Endodermal cell (in vitro differentiated cells): ENCODE data around the gene C1orf105. TPM values are rescaled to one million over a fixed set of nuclear protein-coding genes. Genes with fewer than 3 reads are reported as not detected.
A peak's percentile ranks its signal among the peaks of the same experiment; 100 is the strongest.
"Not testable (repeated sequence)": the region's sequence is repeated elsewhere in the genome, so short reads cannot be mapped to it uniquely, and the experiment has no call there.

ENCODE experiments used
- DNase-seq: peaks from one replicate; pipeline ENCODE4 v3.0.0-alpha.2; 2017
- H3K27ac ChIP-seq: 2 replicates; pipeline ENCODE4 v1.5.1; 2013; ENCODE audit warnings: mild to moderate bottlenecking, low read depth, low read length, moderate library complexity
- H3K27me3 ChIP-seq: 2 replicates; pipeline ENCODE4 v1.6.1; 2013; ENCODE audit warnings: mild to moderate bottlenecking, low read length, moderate library complexity; ENCODE audit not compliant: insufficient read depth, control insufficient read depth, poor library complexity, severe bottlenecking
- H3K36me3 ChIP-seq: 2 replicates; pipeline ENCODE4 v1.7.0; 2013; ENCODE audit warnings: mild to moderate bottlenecking, low read length, moderate library complexity; ENCODE audit not compliant: control insufficient read depth, insufficient read depth
- H3K4me1 ChIP-seq: one replicate; pipeline ENCODE4 v1.7.0; 2013; ENCODE audit warnings: low read length; ENCODE audit not compliant: control insufficient read depth, insufficient read depth
- H3K4me3 ChIP-seq: 2 replicates; pipeline ENCODE4 v1.5.1; 2013; ENCODE audit warnings: mild to moderate bottlenecking, low read length, moderate library complexity
- H3K9ac ChIP-seq: 2 replicates; pipeline ENCODE4 v1.6.1; 2013; ENCODE audit warnings: mild to moderate bottlenecking, low read length, moderate library complexity; ENCODE audit not compliant: poor library complexity, severe bottlenecking; ENCODE audit errors: extremely low read depth
- H3K9me3 ChIP-seq: 2 replicates; pipeline ENCODE4 v1.6.1; 2013; ENCODE audit warnings: mild to moderate bottlenecking, low read length, moderate library complexity; ENCODE audit not compliant: control insufficient read depth
- H3K27ac Mint-ChIP-seq: 2 replicates; pipeline ENCODE4 v1.8.0; 2020; ENCODE audit warnings: mixed read lengths
- H3K27me3 Mint-ChIP-seq: 2 replicates; pipeline ENCODE4 v1.8.0; 2021; ENCODE audit warnings: mild to moderate bottlenecking, mixed read lengths; ENCODE audit not compliant: insufficient read depth
- H3K36me3 Mint-ChIP-seq: 2 replicates; pipeline ENCODE4 v1.8.0; 2020; ENCODE audit warnings: low read depth, mixed read lengths
- H3K4me1 Mint-ChIP-seq: 2 replicates; pipeline ENCODE4 v1.8.0; 2020; ENCODE audit warnings: mixed read lengths
- H3K4me3 Mint-ChIP-seq: 2 replicates; pipeline ENCODE4 v1.8.0; 2020; ENCODE audit warnings: mild to moderate bottlenecking, moderate library complexity, mixed read lengths
- H3K9me3 Mint-ChIP-seq: 2 replicates; pipeline ENCODE4 v1.8.0; 2020; ENCODE audit warnings: mild to moderate bottlenecking, mixed read lengths
- CTCF ChIP-seq: fragments of 200-600 bp; sonication (generic); conservative IDR thresholded peaks from 2 replicates; pipeline ENCODE4 v1.5.0; 2021; ENCODE audit warnings: antibody characterized with exemption, mild to moderate bottlenecking
- WGBS, 2 experiments: methylation state at CpG; one replicate each; pipeline versions ENCODE4 v1.1.5 to v1.1.7; 2013; ENCODE audit warnings: missing lambda C conversion rate in 2 of 2, mixed read lengths in 1 of 2; ENCODE audit not compliant: insufficient coverage in 1 of 2, insufficient read length in 1 of 2; 5-methylcytosine and 5-hydroxymethylcytosine counted together
- long read RNA-seq, 4 experiments: library from polyadenylated mRNA in 2 of 4; library from RNA in 1 of 4; library from capped mRNA in 1 of 4; stranded (forward) in 3 of 4; unstranded in 1 of 4; transcript quantifications; one replicate each; pipeline ENCODE4 v2.0.0, GENCODE V29; 2020 to 2021; ENCODE audit warnings: inconsistent platforms in 1 of 4
- polyA plus RNA-seq, 2 experiments: library from polyadenylated mRNA; stranded (reverse); fragments of 50-300 nt; gene quantifications; one replicate each; pipeline ENCODE4 v1.2.3, GENCODE V29; 2013
- total RNA-seq, 2 donors: library from RNA; stranded (reverse); fragmentation: NEBNext Ultra II Directional in 1 of 2; extraction: Animal tissue kit (Norgen Biotek cat#: 25700) in 1 of 2; gene quantifications; 2 replicates in 1 of 2; 3 replicates in 1 of 2; pipeline ENCODE4 v1.2.1, GENCODE V29; 2021

The C1orf105 gene, protein sequence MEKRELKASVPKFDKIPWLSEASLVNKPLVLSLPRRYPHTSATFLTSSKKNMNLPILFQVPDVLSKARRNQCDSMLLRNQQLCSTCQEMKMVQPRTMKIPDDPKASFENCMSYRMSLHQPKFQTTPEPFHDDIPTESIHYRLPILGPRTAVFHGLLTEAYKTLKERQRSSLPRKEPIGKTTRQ
- total RNA-seq, result not detected
- not detected for polyA plus RNA-seq (2013, experiment 1 of 2)
- not detected for polyA plus RNA-seq (2013, experiment 2 of 2)
- long read RNA-seq, experiment 1, result 0 reads
- long read RNA-seq, experiment 2, result 0 reads
- long read RNA-seq, experiment 3, result 0 reads
- long read RNA-seq, experiment 4, result 0 reads

- Histone ChIP-seq H3K36me3 (no peaks in the 10 kb centered on the region), H3K4me1 (no peaks in the 10 kb centered on the region), H3K9me3 (no peaks in the 10 kb centered on the region), H3K27me3 (no peaks in the 10 kb centered on the region), H3K27ac (no peak within 1 kb of the TSS), H3K9ac (no peak within 1 kb of the TSS), H3K4me3 (peak within 1 kb of the TSS; percentile 42)
- peaks cover 19% of the 10 kb centered on the region for H3K4me1 Mint-ChIP-seq
- 80% methylated on average over 1 of the region's 1 CpG for WGBS, 2 experiments
- H3K36me3 Mint-ChIP-seq, result no peaks in the 10 kb centered on the region
- no peak within 1 kb of the TSS for H3K4me3 Mint-ChIP-seq
- no peak for TF ChIP-seq CTCF
- no peaks in the 10 kb centered on the region for H3K9me3 Mint-ChIP-seq
- no peaks in the 10 kb centered on the region for H3K27me3 Mint-ChIP-seq
- no peak for DNase-seq
- H3K27ac Mint-ChIP-seq, result no peak within 1 kb of the TSS
Measured at GRCh38 chr1:172420385-172420784, at the start of gene C1orf105. Gene C1orf105, plus strand, starts transcription at chr1:172420685. Its CDS starts 201 bp downstream, at chr1:172420886.

DNA sequence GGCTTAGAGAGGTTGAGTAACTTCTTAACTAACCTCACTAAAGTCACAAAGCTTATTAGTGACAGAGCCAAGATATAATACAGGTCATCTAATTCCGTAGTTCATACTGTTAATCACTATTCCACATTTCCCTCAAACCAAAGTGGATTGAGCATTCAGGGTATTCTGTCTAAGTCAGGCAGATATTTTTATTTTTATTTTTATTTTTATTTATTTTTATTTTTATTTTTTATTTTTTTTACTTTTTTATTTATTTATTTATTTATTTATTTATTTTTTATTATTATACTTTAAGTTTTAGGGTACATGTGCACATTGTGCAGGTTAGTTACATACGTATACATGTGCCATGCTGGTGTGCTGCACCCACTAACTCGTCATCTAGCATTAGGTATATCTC lies 48.8 kb upstream of the C1orf105 start:
- not testable (repeated sequence) for H3K27me3 Mint-ChIP-seq, H3K4me1 Mint-ChIP-seq, H3K36me3 Mint-ChIP-seq, H3K27ac Mint-ChIP-seq, H3K4me1 ChIP-seq, H3K27me3 ChIP-seq, H3K27ac ChIP-seq, H3K4me3 ChIP-seq, H3K4me3 Mint-ChIP-seq, DNase-seq, H3K9ac ChIP-seq, H3K36me3 ChIP-seq
- WGBS, 2 experiments, result 100% methylated on average over 1 of the region's 3 CpGs; no CpG with 5 or more reads in 1 of the 2 experiments
- H3K9me3 Mint-ChIP-seq, result peaks cover 12% of the 10 kb centered on the region
- peaks cover 26% of the 10 kb centered on the region for H3K9me3 ChIP-seq

GRCh38 chr1:172373864-172374263 lies 46.6 kb upstream of the C1orf105 start:
- H3K9me3 Mint-ChIP-seq, result no peaks in the 10 kb centered on the region
- no peak overlapping the region for H3K4me3 Mint-ChIP-seq
- H3K36me3 ChIP-seq, result no peaks in the 10 kb centered on the region
- no peak overlapping the region for H3K27ac Mint-ChIP-seq
- peaks cover 5% of the 10 kb centered on the region for H3K4me1 ChIP-seq
- no peak overlapping the region for H3K27ac ChIP-seq
- no peak for TF ChIP-seq CTCF
- H3K4me1 Mint-ChIP-seq, result peaks cover 12% of the 10 kb centered on the region
- H3K36me3 Mint-ChIP-seq, result no peaks in the 10 kb centered on the region
- peaks cover 4% of the 10 kb centered on the region for H3K9me3 ChIP-seq
- no peaks in the 10 kb centered on the region for H3K27me3 ChIP-seq
- no peaks in the 10 kb centered on the region for H3K27me3 Mint-ChIP-seq
- H3K4me3 ChIP-seq, result no peak overlapping the region
- DNase-seq, result no peak
- H3K9ac ChIP-seq, result no peak overlapping the region
- WGBS, 2 experiments, result 95% methylated on average over 1 of the region's 1 CpG; no CpG with 5 or more reads in 1 of the 2 experiments
